ENCODE measurements around the gene MPEG1. TPM values are rescaled to one million over a fixed set of nuclear protein-coding genes. Genes with fewer than 3 reads are reported as not detected.

MPEG1 gene
- total RNA-seq, 1 experiment from 2014 or later: not detected

GRCh38 chr11:59197991-59198390 is 14.7 kb downstream of the MPEG1 start:
- H3K23ac ChIP-seq (ENCODE audit: insufficient read length, low read depth, low read length): no peak overlapping the region
- no peak overlapping the region for H2BK120ac ChIP-seq (ENCODE audit: low read depth, low read length, poor library complexity, severe bottlenecking)
- DNase-seq: no peak
- no peaks in the 10 kb centered on the region for H3K79me1 ChIP-seq (ENCODE audit: insufficient read depth, low read depth, low read length, poor library complexity, severe bottlenecking)
- no peak overlapping the region for H2BK20ac ChIP-seq (ENCODE audit: low read depth, low read length, poor library complexity, severe bottlenecking)
- no peak overlapping the region for H2AK5ac ChIP-seq (ENCODE audit: insufficient read length, low read length)
- Mint-ChIP-seq H3K27ac (no peak overlapping the region), H3K4me1 (peaks cover 2 to 3% of the 10 kb centered on the region in 2 experiments; a peak in 2 of 4 replicates), H3K36me3 (ENCODE audit: insufficient read depth in 1 of 3, low read depth in 3 of 3) (peaks cover 46 to 77% (median 47%) of the 10 kb centered on the region in 3 experiments), H3K9me3 (peaks cover 0 to 4% of the 10 kb centered on the region in 2 experiments; a peak in 3 of 5 replicates), H3K27me3 (ENCODE audit: low read depth) (no peaks in the 10 kb centered on the region), H3K4me3 (no peak overlapping the region)
- H2BK5ac ChIP-seq (ENCODE audit: insufficient read length, low read length): no peak overlapping the region
- no peak overlapping the region for H3T11ph ChIP-seq (ENCODE audit: low read length)
- H2BK15ac ChIP-seq (ENCODE audit: low read depth, low read length): no peak overlapping the region
- TF ChIP-seq, protein P1, sequence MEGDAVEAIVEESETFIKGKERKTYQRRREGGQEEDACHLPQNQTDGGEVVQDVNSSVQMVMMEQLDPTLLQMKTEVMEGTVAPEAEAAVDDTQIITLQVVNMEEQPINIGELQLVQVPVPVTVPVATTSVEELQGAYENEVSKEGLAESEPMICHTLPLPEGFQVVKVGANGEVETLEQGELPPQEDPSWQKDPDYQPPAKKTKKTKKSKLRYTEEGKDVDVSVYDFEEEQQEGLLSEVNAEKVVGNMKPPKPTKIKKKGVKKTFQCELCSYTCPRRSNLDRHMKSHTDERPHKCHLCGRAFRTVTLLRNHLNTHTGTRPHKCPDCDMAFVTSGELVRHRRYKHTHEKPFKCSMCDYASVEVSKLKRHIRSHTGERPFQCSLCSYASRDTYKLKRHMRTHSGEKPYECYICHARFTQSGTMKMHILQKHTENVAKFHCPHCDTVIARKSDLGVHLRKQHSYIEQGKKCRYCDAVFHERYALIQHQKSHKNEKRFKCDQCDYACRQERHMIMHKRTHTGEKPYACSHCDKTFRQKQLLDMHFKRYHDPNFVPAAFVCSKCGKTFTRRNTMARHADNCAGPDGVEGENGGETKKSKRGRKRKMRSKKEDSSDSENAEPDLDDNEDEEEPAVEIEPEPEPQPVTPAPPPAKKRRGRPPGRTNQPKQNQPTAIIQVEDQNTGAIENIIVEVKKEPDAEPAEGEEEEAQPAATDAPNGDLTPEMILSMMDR (conservative IDR thresholded peaks at IDR 0.05): no peak
- no peak overlapping the region for H4K91ac ChIP-seq (ENCODE audit: insufficient read length, low read depth, low read length)
- no peaks in the 10 kb centered on the region for H3K4me1 ChIP-seq (ENCODE audit: insufficient read depth, low read length)
- no CpG with 5 or more reads among the region's 9 CpGs for WGBS (ENCODE audit: extremely low coverage, insufficient read length, low lambda C conversion rate)
- no peaks in the 10 kb centered on the region; the same call in 1 of the 2 replicates for H3K79me2 ChIP-seq (ENCODE audit: insufficient read depth, low read length)
- no peaks in the 10 kb centered on the region for H3K23me2 ChIP-seq (ENCODE audit: insufficient read length, low read depth, low read length, poor library complexity, severe bottlenecking)
- H4K20me1 ChIP-seq (ENCODE audit: control insufficient read depth, insufficient read depth, insufficient read length): no peaks in the 10 kb centered on the region
- no peaks in the 10 kb centered on the region for H3K27me3 ChIP-seq (ENCODE audit: insufficient read depth, low read length)
- H3K56ac ChIP-seq (ENCODE audit: insufficient read length, low read depth, low read length): no peak overlapping the region
- H3K18ac ChIP-seq (ENCODE audit: insufficient read length, low read depth, low read length): no peak overlapping the region
- H3K9me3 ChIP-seq (ENCODE audit: control insufficient read depth, low read depth, low read length): peaks cover 6% of the 10 kb centered on the region
- no peak overlapping the region for H4K8ac ChIP-seq (replicated peaks; ENCODE audit: insufficient read length, low read depth, low read length)
- H3K9ac ChIP-seq (ENCODE audit: extremely low read depth, insufficient read length, low read length): no peak overlapping the region
- no peak overlapping the region for H4K5ac ChIP-seq (ENCODE audit: insufficient read length, low read depth, low read length)
- H3K4ac ChIP-seq (ENCODE audit: low read depth, low read length): no peak overlapping the region
- no peak overlapping the region for H2BK12ac ChIP-seq (ENCODE audit: insufficient read length, low read depth, low read length)
- H3K14ac ChIP-seq (ENCODE audit: insufficient read depth, low read length): no peak overlapping the region
- no peak overlapping the region for H3K4me2 ChIP-seq (ENCODE audit: insufficient read depth, insufficient read length, low read length)
- no peak overlapping the region for H3K27ac ChIP-seq (ENCODE audit: insufficient read length, low read depth, low read length)
- no peak overlapping the region for H2AFZ ChIP-seq (ENCODE audit: low read length)
